Activated naive CD8-positive, alpha-beta T cell treated with anti-CD3 and anti-CD28 coated beads, Interleukin-2, amount 50 U/mL, for 16 hours (primary cell): ENCODE data around the gene TMEFF1.
A peak's percentile ranks its signal among the peaks of the same experiment; 100 is the strongest.
"Not testable (repeated sequence)": the region's sequence is repeated elsewhere in the genome, so short reads cannot be mapped to it uniquely, and the experiment has no call there.

Source experiments
- DNase-seq: peaks from one replicate; pipeline ENCODE4 v3.0.0-alpha.2; 2020; ENCODE audit warnings: low read depth, low spot score

The TMEFF1 gene, protein sequence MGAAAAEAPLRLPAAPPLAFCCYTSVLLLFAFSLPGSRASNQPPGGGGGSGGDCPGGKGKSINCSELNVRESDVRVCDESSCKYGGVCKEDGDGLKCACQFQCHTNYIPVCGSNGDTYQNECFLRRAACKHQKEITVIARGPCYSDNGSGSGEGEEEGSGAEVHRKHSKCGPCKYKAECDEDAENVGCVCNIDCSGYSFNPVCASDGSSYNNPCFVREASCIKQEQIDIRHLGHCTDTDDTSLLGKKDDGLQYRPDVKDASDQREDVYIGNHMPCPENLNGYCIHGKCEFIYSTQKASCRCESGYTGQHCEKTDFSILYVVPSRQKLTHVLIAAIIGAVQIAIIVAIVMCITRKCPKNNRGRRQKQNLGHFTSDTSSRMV

DNA sequence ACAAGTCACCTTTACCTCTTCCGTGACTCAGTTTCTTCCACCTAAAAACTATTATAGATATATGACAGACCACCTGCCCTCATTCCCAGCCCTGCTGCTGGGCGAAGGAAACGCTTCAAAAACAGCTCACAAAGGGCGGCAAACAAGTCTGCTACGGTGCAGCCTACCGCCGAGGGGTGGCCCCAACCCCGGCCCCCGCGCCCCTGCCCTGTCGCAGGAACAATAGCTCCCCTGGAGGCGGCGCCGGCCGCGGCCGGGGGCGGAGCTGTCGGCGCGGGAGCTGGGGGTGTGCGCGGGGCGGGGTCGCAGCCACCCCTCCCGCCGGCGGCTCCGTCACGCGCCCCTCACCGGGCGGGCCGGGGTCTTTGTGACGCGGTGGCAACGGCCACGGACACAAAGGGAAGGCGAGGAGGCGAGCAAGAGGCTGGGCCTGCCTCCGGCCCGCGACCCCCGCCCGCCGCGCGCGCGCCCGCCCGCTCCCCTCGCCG, at the start of gene TMEFF1:
Gene TMEFF1 (plus strand): TSS at position 362 of the 488 bp plus-strand sequence. CDS start 396 bp downstream, outside the sequence.
- no peak for DNase-seq

GRCh38 chr9:100425758-100426157, 47.2 kb upstream of the TMEFF1 start:
- no peak for DNase-seq

- DNase-seq, result no peak
These were observed 46.8 kb upstream of the TMEFF1 start for GRCh38 chr9:100426189-100426529.

- DNase-seq, result peak; percentile 7
These were observed 46.2 kb upstream of the TMEFF1 start, which contains the start of gene MSANTD3 for GRCh38 chr9:100426530-100427365. TSS of gene MSANTD3 (plus strand) at chr9:100427143. CDS start at chr9:100441939, 14,796 bp downstream.

- DNase-seq, result no peak
These were observed 45.3 kb upstream of the TMEFF1 start for GRCh38 chr9:100427366-100428263.

DNA sequence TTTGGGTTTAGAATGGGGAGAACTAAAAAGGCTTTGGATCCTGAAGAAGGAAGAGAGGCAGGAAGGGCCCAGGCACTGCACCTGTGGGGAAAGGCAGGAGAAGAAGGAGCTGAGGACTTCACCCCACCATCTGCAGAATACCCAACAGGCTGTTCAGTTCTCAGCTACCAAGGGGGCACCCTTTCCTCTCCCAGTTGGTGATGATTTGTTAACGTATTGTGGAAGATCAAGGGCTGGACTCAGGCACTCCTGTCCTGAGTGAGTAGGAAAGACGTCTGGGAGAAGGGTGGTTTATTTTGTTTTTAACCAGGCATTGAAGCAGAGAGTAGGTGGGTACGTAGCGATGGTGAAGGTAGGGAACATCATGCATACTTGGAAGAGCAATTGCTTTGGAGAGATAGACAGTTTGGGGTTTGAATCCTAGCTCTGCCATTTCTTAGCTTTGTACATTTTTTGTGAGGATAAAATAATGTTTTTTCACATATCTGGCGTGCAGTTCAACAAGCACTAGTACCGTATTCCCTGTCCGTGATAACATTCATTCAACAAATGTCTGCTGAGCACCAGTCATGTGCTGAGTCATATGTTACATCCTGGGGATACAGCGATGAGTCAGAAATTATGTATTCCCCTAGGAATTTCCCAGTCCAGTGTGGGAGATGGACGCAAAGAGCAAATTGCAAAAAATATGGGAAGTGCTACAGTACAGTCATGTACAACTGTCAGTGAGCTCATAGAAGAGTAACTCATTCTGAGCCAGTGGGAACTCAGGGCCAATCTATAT, 43.9 kb upstream of the TMEFF1 start:
- no peak for DNase-seq

- no peak for DNase-seq
These were observed 42.5 kb upstream of the TMEFF1 start for GRCh38 chr9:100430286-100430940.

DNA sequence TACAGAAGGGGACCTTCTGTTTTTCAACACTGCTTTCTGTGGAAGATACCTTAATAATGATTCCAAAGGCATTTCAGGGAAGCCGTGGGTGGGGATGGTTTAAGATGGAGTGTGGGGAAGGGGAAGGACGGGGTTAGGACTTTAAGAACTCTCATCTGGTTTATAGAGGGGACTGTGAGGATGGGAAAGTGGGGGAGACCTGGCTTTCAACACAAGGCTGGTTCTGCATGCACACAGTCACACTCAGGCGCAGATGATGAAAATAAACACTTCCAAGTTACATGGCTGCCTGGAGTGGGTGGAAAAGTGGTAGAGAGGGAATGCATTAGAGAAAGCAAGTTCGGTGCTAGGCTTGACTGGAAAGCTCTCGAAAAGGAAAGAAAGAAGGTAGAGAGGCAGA, 41.1 kb upstream of the TMEFF1 start:
- DNase-seq, result no peak

DNA sequence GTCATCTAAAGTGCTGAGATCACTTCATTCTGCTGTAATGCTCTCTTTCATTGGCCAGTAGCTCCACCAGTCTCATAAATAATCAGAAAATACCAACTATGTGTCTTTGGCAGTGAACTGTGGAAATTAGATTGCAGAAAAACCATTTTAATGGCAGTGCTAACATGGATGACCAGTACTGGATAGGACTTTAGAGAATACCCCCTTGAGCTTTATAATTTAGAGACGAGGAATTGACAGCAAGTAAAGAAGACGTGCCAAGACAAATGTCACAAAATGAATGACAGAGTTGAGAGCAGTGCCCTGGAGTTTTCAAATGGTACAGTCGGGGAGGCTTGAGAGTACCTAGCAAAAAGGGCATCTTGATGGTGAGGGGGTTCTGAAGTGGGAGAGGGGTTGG, 40.2 kb upstream of the TMEFF1 start:
- no peak for DNase-seq

DNA sequence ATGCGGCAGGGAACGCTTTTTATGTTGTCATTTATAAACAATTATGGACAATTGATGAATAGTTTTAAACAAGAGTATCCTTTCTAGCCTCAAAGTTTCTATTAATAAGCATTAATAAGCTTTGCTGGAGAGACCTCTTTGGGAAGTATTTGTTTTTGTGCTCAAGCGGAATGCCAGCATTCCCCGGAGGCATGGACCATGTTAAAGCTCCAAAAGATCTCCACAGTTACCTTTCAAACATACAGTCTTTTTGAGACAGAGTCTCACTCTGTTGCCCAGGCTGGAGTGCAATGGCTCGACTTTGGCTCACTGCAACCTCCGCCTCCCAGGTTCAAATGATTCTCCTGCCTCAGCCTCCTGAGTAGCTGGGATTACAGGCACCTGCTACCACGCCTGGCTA, 36.4 kb upstream of the TMEFF1 start:
- DNase-seq, result no peak

- DNase-seq, result peak; percentile 16
These were observed 34.8 kb upstream of the TMEFF1 start for GRCh38 chr9:100437860-100438805.

GRCh38 chr9:100440071-100440470, 32.9 kb upstream of the TMEFF1 start:
- DNase-seq, result no peak

GRCh38 chr9:100440487-100440886, 32.5 kb upstream of the TMEFF1 start:
- not testable (repeated sequence) for DNase-seq

GRCh38 chr9:100441911-100442361, 31.0 kb upstream of the TMEFF1 start:
- DNase-seq, result no peak

DNA sequence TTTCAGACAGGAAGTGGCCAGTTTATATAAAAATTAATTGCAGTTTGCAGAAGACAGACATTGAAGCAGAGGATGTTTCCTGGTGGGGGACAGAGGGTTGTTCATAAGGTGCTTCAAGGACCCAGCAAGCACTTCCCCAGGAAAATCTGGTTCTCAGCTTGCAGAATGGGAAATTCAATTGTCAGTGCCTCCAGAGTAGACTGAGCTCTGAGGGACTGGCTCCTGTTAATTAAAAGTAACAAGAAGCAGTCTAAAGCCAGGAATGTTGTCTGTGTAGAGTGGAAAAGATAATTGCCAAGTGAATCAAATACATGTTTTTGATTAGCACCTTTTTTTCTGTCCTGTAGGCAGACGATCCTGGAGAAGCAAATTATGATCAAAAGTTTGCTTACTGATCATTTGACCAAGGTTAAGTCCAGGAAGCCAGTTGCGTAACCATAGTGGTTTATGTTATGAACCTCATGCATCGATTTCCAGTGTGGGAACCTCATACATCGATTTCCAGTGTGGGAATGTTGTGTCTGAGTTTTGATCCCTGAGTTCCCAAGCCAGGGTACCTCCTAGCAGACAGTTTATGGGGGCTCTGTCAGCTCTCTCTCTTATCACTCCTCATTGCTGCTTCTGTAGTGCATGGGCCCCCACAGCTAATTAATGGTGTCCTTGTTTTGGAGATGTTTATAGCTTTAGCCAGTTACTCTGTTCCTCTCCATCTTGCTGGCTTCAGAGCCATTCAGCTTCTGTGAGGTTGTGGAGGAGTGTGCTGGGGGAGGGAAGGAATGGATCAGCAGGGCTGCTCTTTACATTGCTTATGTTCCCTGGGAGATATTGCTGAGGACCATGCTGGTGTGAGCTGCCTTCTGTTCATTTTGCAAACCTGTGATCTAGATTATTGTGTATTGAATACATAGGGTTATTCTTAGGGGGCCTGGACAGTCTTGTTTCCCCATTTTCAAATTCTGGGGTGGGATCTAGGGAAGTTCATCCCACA, 28.9 kb upstream of the TMEFF1 start:
- DNase-seq, result no peak

DNA sequence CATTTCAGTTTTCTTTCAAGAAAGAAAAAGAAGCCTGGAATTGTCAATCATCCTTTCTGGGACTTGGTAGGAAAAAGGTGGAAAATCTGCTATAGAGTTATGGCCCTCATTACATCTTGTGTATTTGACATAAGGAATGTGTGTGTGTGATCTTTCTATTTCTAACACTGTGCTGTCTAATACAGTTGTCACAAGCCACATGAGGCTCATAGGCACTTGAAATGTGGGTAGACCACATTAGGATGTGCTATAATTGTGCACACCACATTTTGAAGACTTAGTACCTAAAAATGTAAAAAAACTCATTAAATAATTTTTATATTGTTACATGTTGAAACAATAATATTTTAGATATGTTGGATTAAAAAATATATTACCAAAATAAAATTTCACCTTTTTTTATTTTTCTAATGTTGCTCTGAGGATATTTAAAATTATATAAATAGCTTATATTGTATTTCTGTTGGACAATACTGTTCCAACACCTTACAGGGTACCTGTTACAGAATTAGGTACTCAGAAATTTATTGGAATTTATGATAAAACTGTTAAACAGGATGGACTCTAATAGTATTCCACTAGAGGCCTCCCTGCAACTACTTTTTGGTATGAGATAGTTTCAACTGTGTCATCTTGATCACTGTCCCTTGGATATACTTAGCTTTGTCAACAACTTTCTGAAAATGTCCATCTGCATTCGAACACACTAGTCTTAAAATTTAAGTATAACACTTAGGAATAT, 27.6 kb upstream of the TMEFF1 start:
- no peak for DNase-seq
